BE2C (cell line): ENCODE measurements around the gene TLL2.

Experiments
- DNase-seq: peaks from one replicate; pipeline ENCODE4 v3.0.0-alpha.2; 2020
- H3K27me3 ChIP-seq: fragments of 250-450 bp; sonication (Bioruptor Pico); 2 replicates; pipeline ENCODE4 v1.5.1; 2020; ENCODE audit warnings: mild to moderate bottlenecking
- H3K36me3 ChIP-seq: fragments of 250-450 bp; sonication (Bioruptor Pico); 2 replicates; pipeline ENCODE4 v1.5.1; 2020; ENCODE audit warnings: mild to moderate bottlenecking
- H3K4me1 ChIP-seq: fragments of 250-450 bp; sonication (Bioruptor Pico); 2 replicates; pipeline ENCODE4 v1.5.1; 2020
- H3K4me3 ChIP-seq: 2 replicates; pipeline ENCODE4 v1.5.1; 2011; ENCODE audit warnings: low read depth, low read length
- H3K9me3 ChIP-seq: fragments of 250-450 bp; sonication (Bioruptor Pico); 2 replicates; pipeline ENCODE4 v1.5.1; 2020
- TF ChIP-seq, protein P1 (sequence below): IDR thresholded peaks from 2 replicates; pipeline ENCODE4 v1.5.1; 2012; ENCODE audit warnings: mild to moderate bottlenecking, low read depth, low read length

The TLL2 gene

DNA sequence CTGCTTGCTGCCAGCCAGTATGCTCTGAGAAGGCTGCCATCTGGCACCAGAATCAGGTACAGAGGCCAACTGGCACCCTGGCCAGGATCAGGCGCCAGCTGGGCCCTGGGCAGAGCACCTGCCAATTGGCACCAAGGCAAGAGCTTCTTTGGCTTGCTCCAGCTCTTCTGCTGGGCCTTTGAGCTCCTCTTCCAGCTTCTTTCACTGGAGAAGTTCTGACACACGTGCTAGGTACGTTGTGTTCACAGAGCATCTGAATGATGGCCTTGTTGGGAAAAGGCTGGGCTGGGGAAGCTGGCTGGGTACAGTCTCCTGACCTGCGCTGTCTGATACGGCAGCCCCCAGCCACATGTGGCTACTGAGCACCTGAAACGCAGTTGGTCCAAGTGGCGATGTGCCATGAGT, 123.3 kb downstream of the TLL2 start:
- Histone ChIP-seq H3K36me3 (no peaks in the 10 kb centered on the region), H3K9me3 (no peaks in the 10 kb centered on the region; the same call in 1 of the 2 replicates), H3K4me1 (no peaks in the 10 kb centered on the region), H3K4me3 (no peak overlapping the region), H3K27me3 (peaks cover 3% of the 10 kb centered on the region)
- TF ChIP-seq, protein P1, sequence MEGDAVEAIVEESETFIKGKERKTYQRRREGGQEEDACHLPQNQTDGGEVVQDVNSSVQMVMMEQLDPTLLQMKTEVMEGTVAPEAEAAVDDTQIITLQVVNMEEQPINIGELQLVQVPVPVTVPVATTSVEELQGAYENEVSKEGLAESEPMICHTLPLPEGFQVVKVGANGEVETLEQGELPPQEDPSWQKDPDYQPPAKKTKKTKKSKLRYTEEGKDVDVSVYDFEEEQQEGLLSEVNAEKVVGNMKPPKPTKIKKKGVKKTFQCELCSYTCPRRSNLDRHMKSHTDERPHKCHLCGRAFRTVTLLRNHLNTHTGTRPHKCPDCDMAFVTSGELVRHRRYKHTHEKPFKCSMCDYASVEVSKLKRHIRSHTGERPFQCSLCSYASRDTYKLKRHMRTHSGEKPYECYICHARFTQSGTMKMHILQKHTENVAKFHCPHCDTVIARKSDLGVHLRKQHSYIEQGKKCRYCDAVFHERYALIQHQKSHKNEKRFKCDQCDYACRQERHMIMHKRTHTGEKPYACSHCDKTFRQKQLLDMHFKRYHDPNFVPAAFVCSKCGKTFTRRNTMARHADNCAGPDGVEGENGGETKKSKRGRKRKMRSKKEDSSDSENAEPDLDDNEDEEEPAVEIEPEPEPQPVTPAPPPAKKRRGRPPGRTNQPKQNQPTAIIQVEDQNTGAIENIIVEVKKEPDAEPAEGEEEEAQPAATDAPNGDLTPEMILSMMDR, result no peak
- DNase-seq, result no peak

DNA sequence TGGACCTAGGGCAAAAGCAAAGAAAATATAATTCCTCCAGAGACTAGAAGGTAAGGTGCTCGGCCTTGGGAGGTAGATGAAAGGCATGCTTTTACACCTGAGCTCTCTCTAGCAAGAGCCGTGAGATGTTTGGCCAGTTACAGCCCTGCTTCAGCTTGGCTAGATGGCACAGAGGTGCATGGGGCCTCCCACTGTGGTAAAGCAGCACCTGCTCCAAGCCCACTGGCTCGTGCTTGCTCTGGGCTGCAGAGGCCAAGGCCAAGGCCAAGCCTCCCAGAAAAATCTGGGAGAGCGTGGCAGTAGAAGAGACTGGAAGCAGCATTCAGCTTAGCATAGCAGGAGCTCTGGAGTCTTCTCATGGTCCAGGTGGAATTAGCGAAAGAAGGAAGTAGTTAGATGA, 123.9 kb downstream of the TLL2 start:
- TF ChIP-seq, protein P1, result no peak
- no peaks in the 10 kb centered on the region for H3K4me1 ChIP-seq
- no peaks in the 10 kb centered on the region for H3K36me3 ChIP-seq
- no peaks in the 10 kb centered on the region; the same call in 1 of the 2 replicates for H3K9me3 ChIP-seq
- H3K4me3 ChIP-seq, result no peak overlapping the region
- DNase-seq, result no peak
- H3K27me3 ChIP-seq, result peaks cover 3% of the 10 kb centered on the region; the same call in 1 of the 2 replicates

DNA sequence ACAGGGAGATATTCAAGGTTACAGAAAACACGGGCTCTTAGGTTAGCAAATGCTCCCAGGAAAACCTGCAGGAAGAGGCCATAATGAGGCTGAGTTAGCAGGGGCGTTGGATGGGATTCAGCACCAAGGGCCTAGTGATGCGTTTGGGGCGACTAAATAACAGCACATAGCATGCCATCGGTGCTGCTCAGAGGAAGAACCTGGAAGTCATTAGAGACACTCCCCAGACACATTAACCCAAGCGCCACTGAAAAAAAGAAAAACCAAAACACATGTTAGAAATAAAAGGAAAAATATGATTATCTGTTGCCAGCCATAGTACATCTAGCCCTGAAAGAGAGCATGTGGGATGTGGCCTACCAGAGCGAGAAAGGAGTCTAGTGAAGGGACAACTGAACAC, 126.1 kb downstream of the TLL2 start:
- Histone ChIP-seq H3K4me3 (no peak overlapping the region), H3K36me3 (no peaks in the 10 kb centered on the region), H3K27me3 (0 out of 2 replicates have a peak, but pooled peaks cover 3% of the 10 kb centered on the region), H3K4me1 (no peaks in the 10 kb centered on the region), H3K9me3 (no peaks in the 10 kb centered on the region; the same call in 1 of the 2 replicates)
- DNase-seq, result no peak
- TF ChIP-seq, protein P1, result no peak

DNA sequence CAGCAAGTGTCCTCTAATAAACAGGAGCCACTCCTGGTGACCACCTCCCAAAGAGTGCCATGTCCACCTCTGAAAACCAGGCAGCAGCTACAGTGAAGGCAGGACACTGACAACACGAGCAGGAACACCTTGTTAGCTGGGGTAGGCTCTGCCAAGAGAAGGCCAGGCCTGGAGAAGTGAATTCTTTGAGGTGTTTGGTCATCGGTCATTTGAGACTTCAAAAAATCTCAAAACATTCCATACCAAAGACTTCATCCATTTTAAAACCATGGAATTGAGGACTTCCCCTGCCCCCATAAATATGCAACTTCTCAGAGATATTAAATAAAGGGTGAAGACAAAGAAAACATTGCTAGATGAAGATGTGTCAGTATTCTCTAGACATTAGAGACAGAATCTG, 126.6 kb downstream of the TLL2 start:
- H3K4me1 ChIP-seq, result no peaks in the 10 kb centered on the region
- no peak for DNase-seq
- TF ChIP-seq, protein P1, result no peak

DNA sequence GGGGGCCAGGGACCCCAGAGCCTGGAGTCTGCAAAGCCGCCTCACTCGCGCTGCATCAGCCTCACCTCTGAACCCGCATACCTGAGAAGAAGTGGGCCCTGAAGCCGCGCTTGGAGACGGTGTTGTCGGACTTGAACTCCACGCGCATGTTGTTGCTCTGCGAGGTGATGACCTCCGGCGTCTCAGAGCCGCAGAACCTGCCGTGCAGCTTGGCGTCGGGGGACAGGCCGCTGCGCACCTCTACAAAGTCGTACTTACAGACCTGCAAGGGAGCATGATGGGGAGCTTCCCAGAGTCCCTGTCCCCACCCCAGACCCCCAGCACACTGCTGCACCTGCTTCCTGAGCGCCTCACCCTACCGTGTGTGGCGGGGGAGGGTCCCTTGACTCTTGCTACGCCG, 129.2 kb downstream of the TLL2 start:
- H3K36me3 ChIP-seq, result no peaks in the 10 kb centered on the region
- TF ChIP-seq, protein P1, result no peak
- H3K27me3 ChIP-seq, result 0 out of 2 replicates have a peak, but pooled peaks cover 3% of the 10 kb centered on the region
- H3K4me1 ChIP-seq, result no peaks in the 10 kb centered on the region
- H3K4me3 ChIP-seq, result no peak overlapping the region
- no peak for DNase-seq
- no peaks in the 10 kb centered on the region for H3K9me3 ChIP-seq

More for the DNA sequence above, 126.6 kb downstream of the TLL2 start:
- Histone ChIP-seq H3K27me3 (0 out of 2 replicates have a peak, but pooled peaks cover 3% of the 10 kb centered on the region), H3K36me3 (no peaks in the 10 kb centered on the region), H3K9me3 (no peaks in the 10 kb centered on the region; the same call in 1 of the 2 replicates), H3K4me3 (no peak overlapping the region)

DNA sequence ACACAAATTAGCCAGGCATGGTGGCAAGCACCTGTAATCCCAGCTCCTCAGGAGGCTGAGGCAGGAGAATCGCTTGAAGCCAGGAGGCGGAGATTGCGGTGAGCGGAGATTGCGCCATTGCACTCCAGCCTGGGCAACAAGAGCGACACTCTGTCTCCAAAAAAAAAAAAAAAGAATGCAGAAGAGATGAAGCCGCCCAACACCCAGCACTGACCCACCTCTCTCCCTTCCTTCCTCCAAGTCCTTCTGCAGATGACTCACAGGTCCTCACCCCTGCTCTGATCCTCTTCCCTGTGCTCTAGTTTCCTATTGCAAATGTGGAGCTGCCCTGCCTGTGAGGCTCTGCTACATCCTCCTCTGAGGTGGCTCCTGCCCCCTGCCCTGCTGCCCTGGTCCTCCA, 132.9 kb downstream of the TLL2 start:
- Histone ChIP-seq H3K36me3 (no peaks in the 10 kb centered on the region), H3K9me3 (no peaks in the 10 kb centered on the region), H3K27me3 (no peaks in the 10 kb centered on the region), H3K4me1 (no peaks in the 10 kb centered on the region), H3K4me3 (no peak overlapping the region)
- TF ChIP-seq, protein P1, result no peak
- DNase-seq, result no peak
